ENCODE data around the gene ELFN2.

GRCh38 chr22:37335806-37336199 lies 91.5 kb downstream of the ELFN2 start:
- TF ChIP-seq CTCF (IDR thresholded peaks at IDR 0.05) (no peak), POLR2A (IDR thresholded peaks at IDR 0.05) (no peak)
